Measurements from ENCODE around the gene CLDN8.

Gene CLDN8

DNA sequence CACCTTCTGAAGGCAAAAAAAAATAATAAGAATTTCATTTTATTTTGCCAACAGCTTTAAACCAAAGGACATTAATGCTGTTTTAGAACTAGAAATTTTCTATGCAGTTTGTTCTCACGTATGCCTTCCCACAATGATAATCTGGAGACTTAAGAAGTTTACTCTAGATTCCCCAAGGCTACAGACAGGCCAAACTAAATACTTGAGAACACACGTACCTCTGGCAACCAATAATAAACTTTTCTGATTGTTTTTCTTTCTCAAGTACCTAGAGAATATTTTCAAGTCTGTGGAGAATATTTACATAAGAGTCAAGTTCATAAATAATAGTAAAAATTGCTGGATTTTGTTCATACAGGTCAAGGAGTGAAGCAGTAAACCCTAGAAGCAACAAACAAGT lies 15.9 kb downstream of the CLDN8 start:
- DNase-seq = no peak

DNA sequence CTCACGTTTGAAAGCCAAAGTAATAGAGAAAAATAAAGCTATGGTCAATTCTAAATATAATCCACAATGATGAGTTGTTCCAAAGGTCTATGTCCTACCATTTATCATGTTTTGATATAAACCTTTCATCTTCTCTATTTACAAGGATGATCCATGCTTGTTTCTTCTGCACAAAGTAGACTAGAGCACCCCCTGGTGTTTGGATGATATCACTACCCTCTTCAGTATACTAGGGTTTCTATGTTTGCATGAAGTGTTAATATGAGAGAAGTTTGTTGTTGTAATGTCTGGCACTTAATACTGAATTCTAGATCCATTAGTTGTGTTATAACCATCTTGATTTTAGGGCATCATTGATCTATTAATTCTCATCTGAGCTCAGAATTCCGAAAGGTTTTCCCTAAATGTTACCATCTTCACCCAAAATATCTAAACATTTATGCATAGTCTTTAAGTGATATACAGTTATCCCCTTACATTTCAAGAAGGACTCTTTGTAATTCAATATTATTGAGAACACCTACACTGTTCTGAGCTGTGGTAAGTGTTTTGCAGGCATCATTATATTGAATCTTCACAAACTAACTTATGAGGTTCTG lies 21.1 kb downstream of the CLDN8 start:
- peak; percentile 47 for DNase-seq

DNA sequence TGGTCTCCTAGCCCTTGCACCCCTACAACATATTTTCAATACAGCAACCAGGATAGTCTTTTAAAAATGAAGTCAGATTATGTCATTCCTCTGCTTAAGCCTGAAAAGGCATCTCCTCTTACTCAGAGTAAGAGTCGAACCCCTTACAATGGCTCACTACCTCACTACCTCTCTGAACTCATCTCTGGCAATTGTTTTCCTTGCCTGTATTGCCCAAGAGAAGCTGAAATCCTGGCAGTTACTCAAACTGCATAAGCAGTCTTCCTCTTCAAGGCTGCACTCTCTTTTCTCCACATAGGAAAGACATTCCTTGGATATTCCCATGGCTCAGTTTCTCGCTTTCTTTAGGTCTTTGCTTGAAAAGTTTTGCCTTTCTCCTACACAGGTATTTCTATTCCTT lies 22.7 kb downstream of the CLDN8 start:
- no peak for DNase-seq

DNA sequence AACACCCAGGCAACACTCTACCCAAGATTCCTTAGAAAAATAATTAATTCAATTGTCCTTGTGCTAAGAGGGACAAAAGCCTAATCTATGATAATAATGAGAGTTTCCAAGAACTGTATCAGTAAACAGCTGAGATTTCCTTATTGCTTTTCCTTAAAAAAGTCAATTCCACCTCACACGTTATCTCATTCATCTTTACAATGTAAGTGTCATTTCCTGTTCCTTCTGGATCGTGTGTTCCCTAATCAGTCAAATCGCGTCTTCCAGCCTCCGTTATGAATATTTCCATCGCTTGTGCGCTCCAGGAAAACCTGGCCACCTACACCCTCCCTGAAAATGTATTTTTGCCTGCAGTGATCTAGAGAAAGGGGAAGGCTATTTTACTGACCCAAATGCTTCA lies 25.3 kb downstream of the CLDN8 start:
- no peak for DNase-seq

DNA sequence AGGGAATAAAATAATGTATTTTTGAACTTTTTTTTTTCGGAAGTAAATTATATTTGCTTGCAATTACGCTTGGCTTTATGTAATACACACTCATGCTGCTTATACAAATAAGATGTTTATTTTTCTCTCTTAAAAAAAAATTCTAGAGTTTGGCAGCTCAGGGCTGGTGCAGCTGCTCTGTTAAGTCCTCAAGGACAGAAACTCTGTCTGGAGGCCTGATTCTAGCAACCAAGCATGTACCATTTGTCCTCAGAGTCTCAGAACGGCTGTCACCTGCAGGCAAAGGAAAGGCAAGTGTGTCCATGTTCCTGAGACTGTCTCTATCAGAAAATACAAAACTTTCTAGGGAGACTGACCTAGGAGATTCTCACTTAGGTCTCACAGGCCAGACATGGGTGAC lies 26.1 kb downstream of the CLDN8 start:
- DNase-seq = peak; percentile 15

DNA sequence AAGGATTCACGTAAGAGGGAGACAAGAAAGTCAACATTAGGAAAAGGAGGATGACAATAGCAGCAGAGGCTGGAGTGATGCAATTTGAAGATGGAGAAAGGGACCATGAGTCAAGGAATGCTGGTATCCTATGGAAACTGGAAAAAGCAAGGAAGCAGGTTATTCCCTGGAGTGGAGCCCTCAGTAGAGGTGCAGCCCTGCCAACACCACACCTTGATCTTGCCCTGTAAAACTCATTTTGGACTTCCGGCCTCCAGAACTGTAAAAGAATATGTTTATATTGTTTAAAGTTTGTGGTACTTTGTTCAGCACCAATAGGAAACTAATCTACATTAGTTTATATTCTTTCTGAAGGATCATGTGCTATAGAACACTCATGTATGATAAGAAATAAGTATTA lies 29.7 kb downstream of the CLDN8 start:
- DNase-seq = no peak

DNA sequence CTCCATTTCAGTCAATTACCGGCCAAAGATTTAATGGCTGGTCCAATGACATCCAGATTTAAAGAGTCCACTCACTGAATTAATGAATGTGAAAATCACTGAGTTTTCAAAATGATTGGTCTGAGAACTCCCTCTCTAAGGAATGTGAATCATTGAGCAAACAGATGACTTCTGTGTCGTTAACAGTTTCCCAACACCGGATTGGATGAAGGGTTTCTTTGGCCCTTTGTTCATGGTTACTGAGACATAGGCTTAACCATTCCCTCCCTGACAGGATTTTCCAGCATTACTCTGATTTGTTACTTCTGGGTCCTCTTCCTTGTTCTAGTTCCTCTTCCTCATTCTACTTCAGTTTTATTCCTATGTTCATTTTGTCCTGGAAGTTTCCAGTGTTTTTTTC lies 47.8 kb downstream of the CLDN8 start:
- DNase-seq = no peak

DNA sequence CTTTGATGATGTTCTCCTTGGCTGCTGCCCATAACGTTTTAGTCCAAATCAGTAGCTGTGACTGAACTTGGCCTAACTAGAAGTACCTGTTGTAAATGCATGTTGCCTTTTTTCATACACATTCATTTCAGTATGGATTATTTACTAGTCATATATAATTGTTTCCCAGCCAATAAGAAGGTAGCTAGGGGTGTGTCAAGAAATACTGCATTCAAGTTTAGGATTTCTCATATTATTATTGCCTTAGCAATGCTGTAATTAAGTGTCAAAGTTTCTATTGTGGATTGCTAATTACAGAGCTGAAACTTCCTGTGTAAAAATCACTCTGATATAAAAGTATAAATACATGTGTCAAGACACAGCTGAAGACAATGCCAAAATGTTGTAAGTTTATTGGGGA lies 49.2 kb downstream of the CLDN8 start, which contains the start of gene CLDN17:
CLDN17 (minus strand) TSS at position 101 of the 400 bp plus-strand sequence. CDS start 188 bp downstream, outside the sequence.
- no peak for DNase-seq

DNA sequence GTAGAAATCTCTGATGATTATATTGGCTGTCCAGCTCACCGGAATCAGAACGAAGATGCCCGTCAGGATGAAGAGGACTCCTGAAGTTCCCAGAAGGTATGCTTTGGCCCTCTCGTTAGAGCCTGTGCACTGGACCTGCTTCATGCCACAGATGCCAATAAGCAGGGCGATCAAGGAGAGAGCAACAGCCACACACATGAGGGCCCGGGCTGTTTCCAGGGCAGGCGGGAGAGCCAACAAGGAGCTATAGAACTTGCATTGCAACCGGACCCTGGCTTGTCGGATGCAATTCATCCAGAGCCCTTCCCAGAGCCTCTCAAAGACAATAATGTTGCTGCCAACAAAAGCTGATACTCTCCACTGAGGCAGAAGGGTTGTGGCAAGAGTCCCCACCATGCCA lies 49.7 kb downstream of the CLDN8 start:
- no peak for DNase-seq

DNA sequence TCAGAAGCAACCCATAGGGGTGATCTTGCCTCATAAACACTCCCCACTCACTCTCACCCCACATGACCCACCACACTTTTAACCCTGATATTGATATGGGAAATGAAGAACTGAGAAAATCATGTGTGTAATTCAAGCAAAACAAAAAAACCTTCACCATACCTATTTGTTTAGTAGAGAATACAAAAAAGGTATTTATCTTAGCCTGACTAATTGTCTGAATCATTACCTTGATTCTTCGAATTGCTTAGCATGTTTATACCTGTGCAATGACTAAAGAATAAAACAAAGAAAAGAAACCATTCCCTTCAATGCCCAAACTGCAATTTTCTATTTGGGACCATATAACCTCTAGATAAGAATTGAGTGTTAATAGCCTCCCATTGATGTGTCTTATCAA lies 51.1 kb downstream of the CLDN8 start:
- no peak for DNase-seq
